Measurements from ENCODE around the gene RAB4A. TPM values are rescaled to one million over a fixed set of nuclear protein-coding genes. Genes with fewer than 3 reads are reported as not detected.

The RAB4A gene
- total and polyA plus RNA-seq, 2 of the 8 experiments (the other 6 are each of a cell fraction or from before 2014, with no cell fraction given): 13.3 to 68.8 TPM

DNA sequence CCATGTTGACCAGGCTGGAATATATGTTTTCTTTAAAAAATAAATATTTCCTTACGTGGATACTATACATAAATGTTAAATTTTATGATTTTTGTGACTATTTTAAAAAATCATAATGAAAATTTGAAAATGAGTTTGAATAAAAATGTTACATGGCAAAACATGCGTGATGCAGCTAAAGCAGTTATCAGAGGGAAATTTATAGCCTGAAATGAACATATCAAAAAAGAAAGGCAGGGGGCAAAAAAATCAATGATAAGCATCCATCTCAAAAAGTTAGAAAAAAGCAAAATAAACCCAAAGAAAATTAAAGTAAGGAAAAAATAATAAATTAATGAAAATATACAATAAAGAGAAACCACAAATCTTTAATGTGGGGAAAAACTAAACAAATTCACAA lies 63.4 kb downstream of the RAB4A start (continued):
- no peak for TF ChIP-seq NANOG (IDR thresholded peaks at IDR 0.05; ENCODE audit: insufficient read depth, low read depth, low read length, poor library complexity, severe bottlenecking)
- no peak for TF ChIP-seq MAFK (IDR thresholded peaks at IDR 0.05; ENCODE audit: low read depth, low read length)
- TF ChIP-seq ZNF274 (IDR thresholded peaks at IDR 0.05; ENCODE audit: borderline replicate concordance, extremely low read depth, low read length): no peak
- TF ChIP-seq FOSL1 (IDR thresholded peaks at IDR 0.05; ENCODE audit: insufficient read depth, low read depth, low read length): no peak
